Activated CD8-positive, alpha-beta memory T cell treated with anti-CD3 and anti-CD28 coated beads, Interleukin-2, amount 10 ng/mL, durations not matched to agents 7 days and 5 days (primary cell): ENCODE measurements around the gene PI4KB. TPM values are rescaled to one million over a fixed set of nuclear protein-coding genes. Genes with fewer than 3 reads are reported as not detected.

Experiments
- ATAC-seq: fragments of 150-1000 bp; cut with Tn5 transposase; one replicate; pipeline ENCODE4 v1.10.0; 2021; ENCODE audit warnings: moderate library complexity
- CTCF ChIA-PET: fragments of 350-600 bp; sonication (Branson Sonifier 250); formaldehyde crosslinking; loops from one replicate; lab custom pipeline; 2021; ENCODE audit warnings: antibody characterized with exemption; lab: Charles Lee
- DNase-seq: peaks from one replicate; pipeline ENCODE4 v3.0.0-alpha.2; 2020
- H3K27ac Mint-ChIP-seq: one replicate; pipeline ENCODE4 v1.8.0; 2021; ENCODE audit warnings: mild to moderate bottlenecking, mixed read lengths
- H3K27me3 Mint-ChIP-seq: one replicate; pipeline ENCODE4 v1.8.0; 2021; ENCODE audit warnings: mixed read lengths
- H3K36me3 Mint-ChIP-seq: one replicate; pipeline ENCODE4 v1.8.0; 2021; ENCODE audit warnings: mild to moderate bottlenecking, mixed read lengths
- H3K4me1 Mint-ChIP-seq: one replicate; pipeline ENCODE4 v1.8.0; 2021; ENCODE audit warnings: mixed read lengths
- H3K4me3 Mint-ChIP-seq: one replicate; pipeline ENCODE4 v1.8.0; 2021; ENCODE audit warnings: mild to moderate bottlenecking, moderate library complexity, mixed read lengths
- H3K9me3 Mint-ChIP-seq: one replicate; pipeline ENCODE4 v1.8.0; 2022; ENCODE audit warnings: low read depth, mixed read lengths
- total RNA-seq, 2 experiments: library from RNA; stranded (reverse); gene quantifications; one replicate each; pipeline ENCODE4 v1.2.3, GENCODE V29; 2021

PI4KB gene
- total RNA-seq, 2 experiments from 2014 or later, result 68.5 to 73.9 TPM

DNA sequence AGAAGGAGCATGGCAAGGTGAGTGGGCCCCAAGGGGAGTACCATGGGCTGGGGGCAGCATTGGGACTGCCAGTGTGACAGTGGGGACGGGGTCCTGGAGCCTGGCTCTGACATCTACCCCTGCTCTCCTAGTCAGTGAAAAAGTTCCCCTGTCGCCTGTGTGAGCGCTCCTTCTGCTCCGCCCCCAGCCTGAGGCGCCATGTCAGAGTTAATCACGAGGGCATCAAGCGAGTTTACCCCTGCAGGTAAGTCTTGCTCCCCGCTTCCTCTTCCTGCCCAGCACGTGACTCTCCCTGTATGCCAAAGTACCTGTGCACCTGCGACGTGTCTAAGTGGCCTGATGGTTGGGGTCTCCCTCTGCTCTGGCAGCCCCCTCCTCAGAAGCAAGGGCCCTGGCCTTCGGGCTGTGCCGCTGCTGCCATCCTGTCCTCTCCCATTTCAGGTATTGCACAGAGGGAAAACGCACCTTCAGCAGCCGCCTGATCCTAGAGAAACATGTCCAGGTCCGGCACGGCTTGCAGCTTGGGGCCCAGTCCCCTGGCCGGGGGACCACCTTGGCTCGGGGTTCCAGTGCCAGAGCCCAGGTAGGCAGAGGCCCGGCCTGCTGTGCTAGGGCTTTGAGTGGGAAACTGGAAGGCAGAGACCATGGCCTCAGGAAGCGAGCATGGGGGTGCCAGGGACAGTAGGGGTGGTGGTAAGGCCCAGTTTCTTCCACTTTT, 37.1 kb downstream of the PI4KB start:
- H3K36me3 Mint-ChIP-seq, result peaks cover 23% of the 10 kb centered on the region
- no peaks in the 10 kb centered on the region for H3K9me3 Mint-ChIP-seq
- ATAC-seq, result no peak
- H3K4me3 Mint-ChIP-seq, result no peak overlapping the region
- H3K27me3 Mint-ChIP-seq, result no peaks in the 10 kb centered on the region
- CTCF ChIA-PET, result interaction anchor here (1.2 kb wide), 1 partner anchor 11 kb away, joined by 4 read pairs; no protein-coding TSS in a partner anchor
- H3K27ac Mint-ChIP-seq, result no peak overlapping the region
- H3K4me1 Mint-ChIP-seq, result peaks cover 6% of the 10 kb centered on the region
- DNase-seq, result no peak

DNA sequence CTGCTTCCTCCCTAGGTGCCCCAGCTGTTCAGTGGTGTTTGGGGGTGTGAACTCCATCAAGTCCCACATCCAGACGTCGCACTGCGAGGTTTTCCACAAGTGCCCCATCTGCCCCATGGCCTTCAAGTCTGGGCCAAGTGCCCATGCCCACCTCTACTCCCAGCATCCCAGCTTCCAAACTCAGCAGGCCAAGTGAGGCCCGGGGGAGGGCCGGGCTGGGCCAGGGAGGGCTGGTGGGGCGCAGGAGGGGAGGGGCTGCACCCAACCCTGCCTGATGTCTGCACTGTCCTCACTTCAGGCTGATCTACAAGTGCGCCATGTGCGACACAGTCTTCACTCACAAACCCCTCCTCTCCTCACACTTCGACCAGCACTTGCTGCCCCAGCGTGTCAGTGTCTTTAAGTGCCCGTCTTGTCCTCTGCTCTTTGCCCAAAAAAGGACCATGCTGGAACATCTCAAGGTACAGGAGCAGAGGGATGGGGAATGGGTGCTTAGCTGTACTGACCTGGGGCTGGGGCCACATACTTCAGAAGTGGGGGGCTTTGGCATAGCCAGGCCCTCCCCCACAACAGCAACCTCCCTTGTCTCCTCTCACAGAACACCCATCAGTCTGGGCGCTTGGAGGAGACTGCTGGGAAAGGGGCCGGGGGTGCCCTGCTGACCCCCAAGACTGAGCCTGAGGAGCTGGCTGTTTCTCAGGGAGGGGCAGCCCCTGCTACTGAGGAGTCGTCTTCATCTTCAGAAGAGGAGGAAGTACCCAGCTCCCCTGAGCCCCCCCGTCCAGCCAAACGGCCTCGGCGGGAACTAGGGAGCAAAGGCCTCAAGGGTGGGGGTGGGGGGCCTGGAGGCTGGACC, 37.9 kb downstream of the PI4KB start:
- CTCF ChIA-PET, result interaction anchor here (1.2 kb wide), 1 partner anchor 12 kb away, joined by 4 read pairs; no protein-coding TSS in a partner anchor

GRCh38 chr1:151288502-151288901, 38.7 kb downstream of the PI4KB start:
- Mint-ChIP-seq H3K36me3 (peaks cover 25% of the 10 kb centered on the region), H3K4me3 (no peak overlapping the region), H3K9me3 (no peaks in the 10 kb centered on the region), H3K27ac (peak overlapping the region; percentile 6), H3K4me1 (peaks cover 19% of the 10 kb centered on the region), H3K27me3 (no peaks in the 10 kb centered on the region)
- no peak for DNase-seq
- ATAC-seq, result no peak
- CTCF ChIA-PET, result no interaction called here

More for the DNA sequence above, 37.9 kb downstream of the PI4KB start:
- no peaks in the 10 kb centered on the region for H3K27me3 Mint-ChIP-seq
- H3K4me3 Mint-ChIP-seq, result no peak overlapping the region
- DNase-seq (no peak), ATAC-seq (no peak)
- H3K9me3 Mint-ChIP-seq, result no peaks in the 10 kb centered on the region
- H3K4me1 Mint-ChIP-seq, result peaks cover 11% of the 10 kb centered on the region
- H3K36me3 Mint-ChIP-seq, result peaks cover 25% of the 10 kb centered on the region
- peak overlapping the region; percentile 6 for H3K27ac Mint-ChIP-seq

- peaks cover 23% of the 10 kb centered on the region for H3K36me3 Mint-ChIP-seq
- no peaks in the 10 kb centered on the region for H3K27me3 Mint-ChIP-seq
- CTCF ChIA-PET, result interaction anchor here (1.2 kb wide), 1 partner anchor 13 kb away, joined by 3 read pairs; no protein-coding TSS in a partner anchor
- no peak overlapping the region for H3K4me3 Mint-ChIP-seq
- no peaks in the 10 kb centered on the region for H3K9me3 Mint-ChIP-seq
- H3K4me1 Mint-ChIP-seq, result peaks cover 21% of the 10 kb centered on the region
- DNase-seq (no peak), ATAC-seq (no peak)
- no peak overlapping the region for H3K27ac Mint-ChIP-seq
Observed at GRCh38 chr1:151287767-151288500, 39.3 kb downstream of the PI4KB start.

GRCh38 chr1:151287341-151287699, 39.9 kb downstream of the PI4KB start:
- CTCF ChIA-PET, result interaction anchor here (1.2 kb wide), 1 partner anchor 14 kb away, joined by 3 read pairs; no protein-coding TSS in a partner anchor

GRCh38 chr1:151286619-151287340, 40.4 kb downstream of the PI4KB start:
- no peak overlapping the region for H3K27ac Mint-ChIP-seq
- no peaks in the 10 kb centered on the region for H3K9me3 Mint-ChIP-seq
- H3K27me3 Mint-ChIP-seq, result no peaks in the 10 kb centered on the region
- H3K4me3 Mint-ChIP-seq, result no peak overlapping the region
- DNase-seq (no peak), ATAC-seq (no peak)
- CTCF ChIA-PET, result interaction anchor here (1.0 to 1.2 kb wide), 2 partner anchors 10 to 14 kb away, joined by 3 to 4 read pairs; no protein-coding TSS in a partner anchor
- H3K4me1 Mint-ChIP-seq, result peaks cover 21% of the 10 kb centered on the region
- H3K36me3 Mint-ChIP-seq, result peaks cover 18% of the 10 kb centered on the region

More at GRCh38 chr1:151287341-151287699, 39.9 kb downstream of the PI4KB start:
- Mint-ChIP-seq H3K36me3 (peaks cover 19% of the 10 kb centered on the region), H3K9me3 (no peaks in the 10 kb centered on the region), H3K27ac (no peak overlapping the region), H3K4me3 (no peak overlapping the region), H3K4me1 (peaks cover 21% of the 10 kb centered on the region), H3K27me3 (no peaks in the 10 kb centered on the region)
- DNase-seq, result no peak
- ATAC-seq, result no peak

- no peak for DNase-seq
- Mint-ChIP-seq H3K36me3 (peaks cover 16% of the 10 kb centered on the region), H3K27me3 (no peaks in the 10 kb centered on the region), H3K4me3 (peak overlapping the region; percentile 99), H3K27ac (peak overlapping the region; percentile 37), H3K9me3 (no peaks in the 10 kb centered on the region), H3K4me1 (peaks cover 25% of the 10 kb centered on the region)
- ATAC-seq, result no peak
- CTCF ChIA-PET, result interaction anchor here (1.0 to 2.2 kb wide), 4 partner anchors 10 to 57 kb away, joined by 3 to 10 read pairs (median 4); partner anchors contain the start of gene PI4KB
Observed at GRCh38 chr1:151284013-151284577, 43.1 kb downstream of the PI4KB start.

DNA sequence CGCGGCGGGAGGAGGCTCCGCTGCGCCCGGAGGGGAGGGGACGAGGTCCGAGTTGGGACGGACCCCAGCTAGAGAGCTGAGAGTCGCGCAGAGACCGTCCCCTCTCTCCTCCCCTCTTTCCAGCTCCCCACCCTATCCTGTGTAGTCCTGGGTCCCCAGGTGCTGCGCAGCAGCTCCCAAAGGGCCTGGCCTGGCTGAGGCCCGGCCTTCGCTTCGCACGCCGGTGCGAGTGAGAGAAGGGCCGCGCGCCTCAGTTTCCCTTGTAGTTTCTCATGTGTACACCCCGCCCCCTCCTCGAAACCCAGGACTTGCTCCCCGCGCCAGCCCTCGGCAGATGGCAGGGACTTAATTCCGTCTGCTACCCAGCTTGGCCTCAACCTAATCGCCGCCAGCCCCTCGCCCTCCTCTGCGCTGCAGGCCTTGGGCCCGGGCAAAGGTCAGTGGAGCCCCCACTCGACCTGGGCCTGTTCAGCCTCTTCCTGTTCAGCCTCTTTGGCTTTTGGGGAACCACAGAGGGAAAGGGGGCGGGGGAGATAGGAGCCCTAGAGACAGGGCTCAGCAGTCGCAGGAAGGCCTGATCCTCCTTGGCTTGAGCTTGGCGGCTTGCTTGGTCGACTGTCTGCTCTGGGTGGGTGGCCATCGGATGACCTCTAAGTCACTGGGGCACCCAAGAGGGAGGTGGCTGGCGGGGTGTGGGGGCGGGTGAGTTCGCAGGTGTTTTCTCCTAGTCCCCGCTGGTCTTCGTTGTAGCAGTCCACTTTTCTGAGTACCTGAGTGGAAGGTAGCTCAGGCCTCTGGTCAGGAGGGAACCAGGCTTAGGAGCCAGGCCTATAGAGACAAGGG, 44.1 kb downstream of the PI4KB start:
- H3K4me3 Mint-ChIP-seq, result peak overlapping the region; percentile 99
- peaks cover 23% of the 10 kb centered on the region for H3K4me1 Mint-ChIP-seq

GRCh38 chr1:151281969-151282882, 45.0 kb downstream of the PI4KB start, which contains the start of gene ZNF687:
Gene ZNF687, plus strand, starts transcription at chr1:151282299. Its CDS starts 3,993 bp downstream, at chr1:151286292.
- Mint-ChIP-seq H3K9me3 (no peaks in the 10 kb centered on the region), H3K4me3 (peak within 1 kb of the TSS; percentile 99), H3K4me1 (peaks cover 30% of the 10 kb centered on the region), H3K36me3 (peaks cover 9% of the 10 kb centered on the region), H3K27ac (peak within 1 kb of the TSS; percentile 99), H3K27me3 (no peaks in the 10 kb centered on the region)
- CTCF ChIA-PET, result interaction anchor here (1.1 to 4.2 kb wide), 13 partner anchors 9 to 183 kb away, joined by 3 to 25 read pairs (median 6); partner anchors contain the start of gene PI4KB
- DNase-seq, result peak; percentile 100
- peak; percentile 91 for ATAC-seq

More for the DNA sequence above, 44.1 kb downstream of the PI4KB start:
- no peaks in the 10 kb centered on the region for H3K9me3 Mint-ChIP-seq
- peak; percentile 60 for DNase-seq
- ATAC-seq, result peak; percentile 1
- CTCF ChIA-PET, result interaction anchor here (1.0 to 2.2 kb wide), 6 partner anchors 11 to 58 kb away, joined by 3 to 10 read pairs (median 6); partner anchors contain the start of gene PI4KB
- peak overlapping the region; percentile 91 for H3K27ac Mint-ChIP-seq
- peaks cover 9% of the 10 kb centered on the region for H3K36me3 Mint-ChIP-seq
- H3K27me3 Mint-ChIP-seq, result no peaks in the 10 kb centered on the region

GRCh38 chr1:151281225-151281968, 45.8 kb downstream of the PI4KB start:
- ATAC-seq, result peak; percentile 41
- peak overlapping the region; percentile 99 for H3K4me3 Mint-ChIP-seq

More at GRCh38 chr1:151281225-151281968, 45.8 kb downstream of the PI4KB start:
- no peaks in the 10 kb centered on the region for H3K9me3 Mint-ChIP-seq
- no peaks in the 10 kb centered on the region for H3K27me3 Mint-ChIP-seq
- DNase-seq, result peak; percentile 97
- peaks cover 34% of the 10 kb centered on the region for H3K4me1 Mint-ChIP-seq
- CTCF ChIA-PET, result interaction anchor here (0.7 to 4.2 kb wide), 15 partner anchors 9 to 721 kb away, joined by 3 to 25 read pairs (median 4); partner anchors contain the start of genes PI4KB and PSMB4
- H3K36me3 Mint-ChIP-seq, result peaks cover 9% of the 10 kb centered on the region
- peak overlapping the region; percentile 99 for H3K27ac Mint-ChIP-seq
